ENCODE data around the gene AGO1. TPM values are rescaled to one million over a fixed set of nuclear protein-coding genes. Genes with fewer than 3 reads are reported as not detected.
A peak's percentile ranks its signal among the peaks of the same experiment; 100 is the strongest.

AGO1 gene
- total RNA-seq, 1 donor from 2014 or later, result 35.1 TPM

DNA sequence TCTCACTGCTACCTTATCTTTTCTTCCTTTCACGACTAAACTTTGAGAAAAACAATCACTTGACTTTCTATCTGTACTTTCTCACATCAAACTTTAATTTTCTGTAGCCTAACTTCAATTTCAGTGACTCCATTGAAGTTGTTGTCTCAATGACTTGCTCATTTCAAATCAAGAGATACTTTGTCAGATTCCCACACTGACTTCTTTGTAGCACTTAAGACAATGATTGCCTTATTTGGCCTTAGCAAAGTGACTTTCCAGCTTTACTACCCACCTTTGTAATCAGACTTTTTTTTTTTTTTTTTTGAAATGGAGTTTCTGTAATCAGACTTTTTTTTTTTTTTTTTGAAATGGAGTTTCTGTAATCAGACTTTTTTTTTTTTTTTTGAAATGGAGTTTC lies 38.2 kb upstream of the AGO1 start:
- H3K9ac ChIP-seq (ENCODE audit: low read length), result no peak overlapping the region
- peaks cover 3% of the 10 kb centered on the region for H3K4me1 ChIP-seq (ENCODE audit: insufficient read depth, low read length)
- H3K27me3 ChIP-seq (ENCODE audit: insufficient read depth, low read length), result no peaks in the 10 kb centered on the region
- DNase-seq (ENCODE audit: low read depth) (no peak), FAIRE-seq (no peak)
- no peaks in the 10 kb centered on the region for H3K9me3 Mint-ChIP-seq (ENCODE audit: unreplicated experiment)
- H3K36me3 Mint-ChIP-seq (ENCODE audit: low read depth, unreplicated experiment), result peaks cover 16% of the 10 kb centered on the region
- H3K36me3 ChIP-seq (ENCODE audit: insufficient read depth, low read length), result peaks cover 9% of the 10 kb centered on the region
- no peak overlapping the region for H3K4me3 Mint-ChIP-seq (ENCODE audit: unreplicated experiment)
- no peaks in the 10 kb centered on the region for H4K20me1 ChIP-seq (ENCODE audit: insufficient read depth, low read length)
- H3K27ac Mint-ChIP-seq (ENCODE audit: unreplicated experiment), result no peak overlapping the region
- no peak overlapping the region for H3K4me3 ChIP-seq (ENCODE audit: insufficient read depth, low read depth, low read length)
- no peaks in the 10 kb centered on the region for H3K9me3 ChIP-seq (ENCODE audit: insufficient read depth, low read depth, low read length)
- TF ChIP-seq CTCF (IDR thresholded peaks at IDR 0.05; ENCODE audit: insufficient read depth, low read depth, low read length) (no peak), EZH2 (IDR thresholded peaks at IDR 0.05; ENCODE audit: insufficient read depth, low read length) (no peak)
- H3K4me2 ChIP-seq (ENCODE audit: low read length), result no peak overlapping the region
- H3K79me2 ChIP-seq (ENCODE audit: insufficient read depth, low read length), result no peaks in the 10 kb centered on the region
- H3K27ac ChIP-seq (ENCODE audit: low read depth, low read length), result no peak overlapping the region
- H3K4me1 Mint-ChIP-seq (ENCODE audit: low read depth, unreplicated experiment), result peaks cover 3% of the 10 kb centered on the region
- no peaks in the 10 kb centered on the region for H3K27me3 Mint-ChIP-seq (ENCODE audit: low read depth, unreplicated experiment)
- no peak overlapping the region for H2AFZ ChIP-seq (ENCODE audit: low read depth, low read length)

DNA sequence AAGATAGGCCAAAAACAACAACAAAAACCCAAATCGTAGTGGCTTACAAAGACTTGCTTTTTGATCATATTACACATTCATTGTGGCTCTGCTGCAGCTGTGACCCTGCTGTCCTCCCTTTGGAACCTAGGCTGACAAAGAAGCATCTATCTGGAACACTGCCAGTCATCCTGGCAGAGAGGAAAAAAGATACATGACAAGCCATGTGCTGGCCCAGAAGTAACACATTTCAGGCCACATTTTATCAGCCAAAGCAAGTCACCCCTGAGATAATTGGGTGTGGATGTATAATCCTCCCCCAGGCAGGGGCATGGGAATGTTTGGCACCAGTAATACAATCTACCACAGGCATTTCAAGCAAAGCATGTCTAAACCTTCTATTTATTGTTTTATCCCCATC lies 37.2 kb upstream of the AGO1 start:
- Histone ChIP-seq H4K20me1 (ENCODE audit: insufficient read depth, low read length) (no peaks in the 10 kb centered on the region), H3K4me2 (ENCODE audit: low read length) (no peak overlapping the region), H3K9me3 (ENCODE audit: insufficient read depth, low read depth, low read length) (no peaks in the 10 kb centered on the region), H2AFZ (ENCODE audit: low read depth, low read length) (no peak overlapping the region), H3K36me3 (ENCODE audit: insufficient read depth, low read length) (peaks cover 14% of the 10 kb centered on the region), H3K4me3 (ENCODE audit: insufficient read depth, low read depth, low read length) (no peak overlapping the region), H3K4me1 (ENCODE audit: insufficient read depth, low read length) (peaks cover 3% of the 10 kb centered on the region), H3K27ac (ENCODE audit: low read depth, low read length) (no peak overlapping the region), H3K9ac (ENCODE audit: low read length) (no peak overlapping the region), H3K27me3 (ENCODE audit: insufficient read depth, low read length) (no peaks in the 10 kb centered on the region), H3K79me2 (ENCODE audit: insufficient read depth, low read length) (no peaks in the 10 kb centered on the region)
- TF ChIP-seq CTCF (IDR thresholded peaks at IDR 0.05; ENCODE audit: insufficient read depth, low read depth, low read length) (no peak), EZH2 (IDR thresholded peaks at IDR 0.05; ENCODE audit: insufficient read depth, low read length) (no peak)
- peaks cover 3% of the 10 kb centered on the region for H3K4me1 Mint-ChIP-seq (ENCODE audit: low read depth, unreplicated experiment)
- H3K27ac Mint-ChIP-seq (ENCODE audit: unreplicated experiment), result no peak overlapping the region
- no peaks in the 10 kb centered on the region for H3K9me3 Mint-ChIP-seq (ENCODE audit: unreplicated experiment)
- H3K36me3 Mint-ChIP-seq (ENCODE audit: low read depth, unreplicated experiment), result peaks cover 15% of the 10 kb centered on the region
- DNase-seq (ENCODE audit: low read depth) (peak; percentile 70), FAIRE-seq (no peak)
- H3K4me3 Mint-ChIP-seq (ENCODE audit: unreplicated experiment), result no peak overlapping the region
- no peaks in the 10 kb centered on the region for H3K27me3 Mint-ChIP-seq (ENCODE audit: low read depth, unreplicated experiment)

DNA sequence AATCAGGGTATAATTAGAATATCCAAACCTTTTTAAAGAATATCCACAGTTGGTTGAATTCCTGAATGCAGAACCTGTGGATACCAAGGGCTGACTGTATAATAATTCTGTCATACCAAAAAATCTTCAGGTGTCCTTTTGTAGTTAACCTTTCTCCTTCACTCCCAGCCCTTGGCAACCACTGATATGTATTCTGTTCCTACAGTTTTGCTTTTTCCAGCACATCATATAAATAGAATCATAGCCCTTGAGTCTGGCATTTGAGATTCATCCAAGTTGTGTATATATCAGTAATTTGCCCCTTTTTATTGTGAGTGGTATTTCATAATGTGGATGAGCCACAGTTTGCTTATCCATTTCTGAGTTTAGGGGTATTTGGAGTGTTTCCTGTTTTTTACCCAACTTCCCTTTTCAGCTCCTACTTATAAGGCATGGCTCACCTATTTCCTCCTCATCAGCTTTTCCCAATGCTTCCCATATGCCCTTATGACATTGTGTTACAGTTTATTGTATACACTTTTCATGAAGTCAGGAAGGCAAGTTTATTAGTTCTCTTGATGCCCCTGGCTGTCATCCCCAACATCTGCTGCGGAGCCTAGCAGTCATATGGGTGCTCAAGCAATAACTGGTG lies 35.0 kb upstream of the AGO1 start:
- no peaks in the 10 kb centered on the region for H3K27me3 ChIP-seq (ENCODE audit: insufficient read depth, low read length)
- no peaks in the 10 kb centered on the region for H3K79me2 ChIP-seq (ENCODE audit: insufficient read depth, low read length)
- Mint-ChIP-seq H3K27ac (ENCODE audit: unreplicated experiment) (no peak overlapping the region), H3K4me3 (ENCODE audit: unreplicated experiment) (no peak overlapping the region), H3K36me3 (ENCODE audit: low read depth, unreplicated experiment) (peaks cover 6% of the 10 kb centered on the region), H3K4me1 (ENCODE audit: low read depth, unreplicated experiment) (peaks cover 3% of the 10 kb centered on the region), H3K27me3 (ENCODE audit: low read depth, unreplicated experiment) (no peaks in the 10 kb centered on the region), H3K9me3 (ENCODE audit: unreplicated experiment) (no peaks in the 10 kb centered on the region)
- H4K20me1 ChIP-seq (ENCODE audit: insufficient read depth, low read length), result no peaks in the 10 kb centered on the region
- H3K4me3 ChIP-seq (ENCODE audit: insufficient read depth, low read depth, low read length), result no peak overlapping the region
- no peaks in the 10 kb centered on the region for H3K9me3 ChIP-seq (ENCODE audit: insufficient read depth, low read depth, low read length)
- H3K4me2 ChIP-seq (ENCODE audit: low read length), result no peak overlapping the region
- H3K9ac ChIP-seq (ENCODE audit: low read length), result no peak overlapping the region
- H2AFZ ChIP-seq (ENCODE audit: low read depth, low read length), result no peak overlapping the region
- H3K27ac ChIP-seq (ENCODE audit: low read depth, low read length), result no peak overlapping the region
- peaks cover 3% of the 10 kb centered on the region for H3K4me1 ChIP-seq (ENCODE audit: insufficient read depth, low read length)
- no peak for TF ChIP-seq EZH2 (IDR thresholded peaks at IDR 0.05; ENCODE audit: insufficient read depth, low read length)
- TF ChIP-seq CTCF (IDR thresholded peaks at IDR 0.05; ENCODE audit: insufficient read depth, low read depth, low read length), result no peak
- DNase-seq (ENCODE audit: low read depth) (no peak), FAIRE-seq (no peak)
- peaks cover 16% of the 10 kb centered on the region for H3K36me3 ChIP-seq (ENCODE audit: insufficient read depth, low read length)
